ENCODE results near the gene EPHB2.
A peak's percentile ranks its signal among the peaks of the same experiment; 100 is the strongest.

EPHB2 gene

GRCh38 chr1:22872981-22873664, 162.5 kb downstream of the EPHB2 start:
- peaks cover 10% of the 10 kb centered on the region for H3K4me1 ChIP-seq (ENCODE audit: insufficient read depth, poor library complexity, severe bottlenecking)
- TF ChIP-seq CTCF (IDR thresholded peaks at IDR 0.05; ENCODE audit: poor library complexity, severe bottlenecking), result no peak
- no peaks in the 10 kb centered on the region for H3K27me3 ChIP-seq (ENCODE audit: insufficient read depth, poor library complexity, severe bottlenecking)
- no peak for ATAC-seq (ENCODE audit: low read depth)
- no peak for DNase-seq (ENCODE audit: low spot score)
- H3K36me3 ChIP-seq (ENCODE audit: low read depth), result no peaks in the 10 kb centered on the region
- H3K9me3 ChIP-seq (ENCODE audit: severe bottlenecking), result no peaks in the 10 kb centered on the region
- H3K27ac ChIP-seq (ENCODE audit: poor library complexity, severe bottlenecking), result no peak overlapping the region
- H3K4me3 ChIP-seq (ENCODE audit: severe bottlenecking), result no peak overlapping the region

- Histone ChIP-seq H3K4me1 (ENCODE audit: insufficient read depth, poor library complexity, severe bottlenecking) (peaks cover 18% of the 10 kb centered on the region), H3K9me3 (ENCODE audit: severe bottlenecking) (no peaks in the 10 kb centered on the region), H3K27me3 (ENCODE audit: insufficient read depth, poor library complexity, severe bottlenecking) (no peaks in the 10 kb centered on the region), H3K4me3 (ENCODE audit: severe bottlenecking) (no peak overlapping the region), H3K36me3 (ENCODE audit: low read depth) (no peaks in the 10 kb centered on the region), H3K27ac (ENCODE audit: poor library complexity, severe bottlenecking) (no peak overlapping the region)
- DNase-seq (ENCODE audit: low spot score) (no peak), ATAC-seq (ENCODE audit: low read depth) (no peak)
- TF ChIP-seq CTCF (IDR thresholded peaks at IDR 0.05; ENCODE audit: poor library complexity, severe bottlenecking), result no peak
Observed at GRCh38 chr1:22874785-22875184, 164.1 kb downstream of the EPHB2 start.

- ATAC-seq (ENCODE audit: low read depth), result no peak
- peaks cover 14% of the 10 kb centered on the region for H3K4me1 ChIP-seq (ENCODE audit: insufficient read depth, poor library complexity, severe bottlenecking)
- no peak for TF ChIP-seq CTCF (IDR thresholded peaks at IDR 0.05; ENCODE audit: poor library complexity, severe bottlenecking)
- DNase-seq (ENCODE audit: low spot score), result no peak
- no peak overlapping the region for H3K27ac ChIP-seq (ENCODE audit: poor library complexity, severe bottlenecking)
- H3K4me3 ChIP-seq (ENCODE audit: severe bottlenecking), result no peak overlapping the region
- H3K36me3 ChIP-seq (ENCODE audit: low read depth), result no peaks in the 10 kb centered on the region
- H3K27me3 ChIP-seq (ENCODE audit: insufficient read depth, poor library complexity, severe bottlenecking), result no peaks in the 10 kb centered on the region
- no peaks in the 10 kb centered on the region for H3K9me3 ChIP-seq (ENCODE audit: severe bottlenecking)
Observed at GRCh38 chr1:22875241-22875640, 164.6 kb downstream of the EPHB2 start.

- H3K36me3 ChIP-seq (ENCODE audit: low read depth), result no peaks in the 10 kb centered on the region
- no peaks in the 10 kb centered on the region for H3K9me3 ChIP-seq (ENCODE audit: severe bottlenecking)
- DNase-seq (ENCODE audit: low spot score), result no peak
- no peak overlapping the region for H3K4me3 ChIP-seq (ENCODE audit: severe bottlenecking)
- peaks cover 8% of the 10 kb centered on the region for H3K4me1 ChIP-seq (ENCODE audit: insufficient read depth, poor library complexity, severe bottlenecking)
- no peak overlapping the region for H3K27ac ChIP-seq (ENCODE audit: poor library complexity, severe bottlenecking)
- TF ChIP-seq CTCF (IDR thresholded peaks at IDR 0.05; ENCODE audit: poor library complexity, severe bottlenecking), result no peak
- no peaks in the 10 kb centered on the region for H3K27me3 ChIP-seq (ENCODE audit: insufficient read depth, poor library complexity, severe bottlenecking)
- no peak for ATAC-seq (ENCODE audit: low read depth)
Observed at GRCh38 chr1:22875841-22876240, 165.2 kb downstream of the EPHB2 start.

GRCh38 chr1:22876359-22877111, 165.9 kb downstream of the EPHB2 start:
- no peak overlapping the region for H3K27ac ChIP-seq (ENCODE audit: poor library complexity, severe bottlenecking)
- H3K4me3 ChIP-seq (ENCODE audit: severe bottlenecking), result no peak overlapping the region
- H3K9me3 ChIP-seq (ENCODE audit: severe bottlenecking), result no peaks in the 10 kb centered on the region
- TF ChIP-seq CTCF (IDR thresholded peaks at IDR 0.05; ENCODE audit: poor library complexity, severe bottlenecking), result no peak
- peaks cover 8% of the 10 kb centered on the region for H3K4me1 ChIP-seq (ENCODE audit: insufficient read depth, poor library complexity, severe bottlenecking)
- DNase-seq (ENCODE audit: low spot score) (no peak), ATAC-seq (ENCODE audit: low read depth) (peak; percentile 30; the same call in 2 of the 3 replicates)
- no peaks in the 10 kb centered on the region for H3K36me3 ChIP-seq (ENCODE audit: low read depth)
- H3K27me3 ChIP-seq (ENCODE audit: insufficient read depth, poor library complexity, severe bottlenecking), result no peaks in the 10 kb centered on the region
